ENCODE results near the gene ARMC12.

DNA sequence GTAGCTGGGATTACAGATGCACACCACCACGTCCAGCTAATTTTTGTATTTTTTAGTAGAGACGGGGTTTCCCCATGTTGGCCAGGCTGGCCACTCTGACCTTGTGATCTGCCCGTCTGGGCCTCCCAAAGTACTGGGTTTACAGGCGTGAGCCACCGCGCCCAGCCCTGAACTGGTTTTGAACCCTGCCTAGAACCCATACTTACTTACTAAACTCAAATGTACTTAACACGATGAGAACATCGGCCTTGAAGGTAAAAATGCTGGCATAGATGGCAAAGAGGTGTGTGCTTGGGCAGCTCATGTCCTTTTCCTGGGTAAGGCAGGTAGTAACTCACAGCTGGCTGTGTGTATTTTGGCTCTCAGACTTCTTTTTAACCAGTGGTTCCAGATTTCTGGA lies 3.2 kb upstream of the ARMC12 start:
- TF ChIP-seq, protein P1, sequence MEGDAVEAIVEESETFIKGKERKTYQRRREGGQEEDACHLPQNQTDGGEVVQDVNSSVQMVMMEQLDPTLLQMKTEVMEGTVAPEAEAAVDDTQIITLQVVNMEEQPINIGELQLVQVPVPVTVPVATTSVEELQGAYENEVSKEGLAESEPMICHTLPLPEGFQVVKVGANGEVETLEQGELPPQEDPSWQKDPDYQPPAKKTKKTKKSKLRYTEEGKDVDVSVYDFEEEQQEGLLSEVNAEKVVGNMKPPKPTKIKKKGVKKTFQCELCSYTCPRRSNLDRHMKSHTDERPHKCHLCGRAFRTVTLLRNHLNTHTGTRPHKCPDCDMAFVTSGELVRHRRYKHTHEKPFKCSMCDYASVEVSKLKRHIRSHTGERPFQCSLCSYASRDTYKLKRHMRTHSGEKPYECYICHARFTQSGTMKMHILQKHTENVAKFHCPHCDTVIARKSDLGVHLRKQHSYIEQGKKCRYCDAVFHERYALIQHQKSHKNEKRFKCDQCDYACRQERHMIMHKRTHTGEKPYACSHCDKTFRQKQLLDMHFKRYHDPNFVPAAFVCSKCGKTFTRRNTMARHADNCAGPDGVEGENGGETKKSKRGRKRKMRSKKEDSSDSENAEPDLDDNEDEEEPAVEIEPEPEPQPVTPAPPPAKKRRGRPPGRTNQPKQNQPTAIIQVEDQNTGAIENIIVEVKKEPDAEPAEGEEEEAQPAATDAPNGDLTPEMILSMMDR (IDR thresholded peaks at IDR 0.05): no peak
- TF ChIP-seq EZH2 (IDR thresholded peaks at IDR 0.05) (no peak), EZH2phosphoT487 (IDR thresholded peaks at IDR 0.05) (no peak)

All from neural progenitor cell (in vitro differentiated cells).